PC-9 (cell line): ENCODE measurements around the gene ANO7. TPM values are rescaled to one million over a fixed set of nuclear protein-coding genes. Genes with fewer than 3 reads are reported as not detected.

Experiments
- Bru-seq: library from RNA; stranded (reverse); fragments of 400-500 nt; gene quantifications from one replicate; lab custom pipeline; 2021; lab: Mats Ljungman, UMichigan
- BruChase-seq, 2 experiments: library from RNA; stranded (reverse); fragments of 400-500 nt; gene quantifications; one replicate each; lab custom pipeline; 2021; lab: Mats Ljungman, UMichigan
- BruUV-seq: library from RNA; stranded (reverse); fragments of 400-500 nt; replicated peaks from 2 replicates; lab custom pipeline; 2021; lab: Mats Ljungman, UMichigan
- CTCF ChIA-PET: fragments of 300-600 bp; sonication (Branson Sonifier 250); formaldehyde crosslinking; loops from one replicate; lab custom pipeline; 2022; ENCODE audit warnings: antibody characterized with exemption; lab: Charles Lee
- POLR2A ChIA-PET: fragments of 300-600 bp; sonication (Branson Sonifier 250); formaldehyde crosslinking; loops from one replicate; lab custom pipeline; 2022; ENCODE audit warnings: antibody characterized with exemption; ENCODE audit not compliant: unreplicated experiment; lab: Charles Lee
- DNase-seq, 2 experiments: peaks; one replicate each; pipeline versions ENCODE4 v3.0.0 to v3.0.0-alpha.2; 2015 to 2022; ENCODE audit warnings: mixed read lengths in 1 of 2
- H2AFZ ChIP-seq: fragments of 200-600 bp; sonication (generic); 2 replicates; pipeline ENCODE4 v1.8.1; 2017; ENCODE audit warnings: antibody characterized with exemption
- H3F3A ChIP-seq: fragments of 200-600 bp; sonication (generic); 2 replicates; pipeline ENCODE4 v1.8.1; 2017; ENCODE audit warnings: antibody characterized with exemption, mild to moderate bottlenecking, low read depth; ENCODE audit not compliant: insufficient read depth
- H3K27ac ChIP-seq: fragments of 200-600 bp; sonication (generic); 2 replicates; pipeline ENCODE4 v1.6.1; 2016; ENCODE audit warnings: mixed run types
- H3K27me3 ChIP-seq: fragments of 200-600 bp; sonication (generic); 2 replicates; pipeline ENCODE4 v1.6.1; 2016; ENCODE audit warnings: low read depth, mixed run types; ENCODE audit not compliant: insufficient read depth
- H3K36me3 ChIP-seq: fragments of 200-600 bp; sonication (generic); 2 replicates; pipeline ENCODE4 v1.6.1; 2016; ENCODE audit warnings: low read depth, mixed run types
- H3K4me1 ChIP-seq: fragments of 200-600 bp; sonication (generic); replicated peaks from 2 replicates; pipeline ENCODE4 v1.6.1; 2016; ENCODE audit warnings: mixed run types; ENCODE audit not compliant: insufficient read depth
- H3K4me2 ChIP-seq: fragments of 200-600 bp; sonication (generic); 2 replicates; pipeline ENCODE4 v1.6.1; 2017; ENCODE audit warnings: mixed run types
- H3K4me3 ChIP-seq: fragments of 200-600 bp; sonication (generic); 2 replicates; pipeline ENCODE4 v1.6.1; 2016; ENCODE audit warnings: mixed run types
- H3K79me2 ChIP-seq: fragments of 200-600 bp; sonication (generic); 2 replicates; pipeline ENCODE4 v1.6.1; 2017; ENCODE audit warnings: low read depth, mixed run types
- H3K9me2 ChIP-seq: fragments of 200-600 bp; sonication (generic); 2 replicates; pipeline ENCODE4 v1.8.1; 2017; ENCODE audit warnings: mild to moderate bottlenecking; ENCODE audit not compliant: insufficient read depth
- H3K9me3 ChIP-seq: fragments of 200-600 bp; sonication (generic); 2 replicates; pipeline ENCODE4 v1.8.1; 2016; ENCODE audit warnings: low read depth; ENCODE audit not compliant: insufficient read depth
- H4K20me1 ChIP-seq: fragments of 200-600 bp; sonication (generic); 2 replicates; pipeline ENCODE4 v1.8.1; 2017; ENCODE audit not compliant: insufficient read depth
- EZH2 ChIP-seq: fragments of 200-600 bp; sonication (generic); IDR thresholded peaks from 2 replicates; pipeline ENCODE4 v1.8.0; 2017; ENCODE audit warnings: antibody characterized with exemption, low read depth
- intact Hi-C: fragments of 100-400 bp; cut with micrococcal nuclease; formaldehyde crosslinking; loops from one replicate; pipeline ENCODE4 v1.10.0; 2022; ENCODE audit not compliant: unreplicated experiment
- long read RNA-seq: library from polyadenylated mRNA; stranded (forward); transcript quantifications from one replicate; pipeline ENCODE4 v2.0.0, GENCODE V29; 2022
- total RNA-seq: library from RNA; stranded (reverse); gene quantifications from 2 replicates; pipeline ENCODE4 v1.2.3, GENCODE V29; 2021
- TF ChIP-seq, protein P1 (sequence below): fragments of 200-600 bp; sonication (generic); conservative IDR thresholded peaks from 2 replicates; pipeline ENCODE4 v1.6.1; 2017; ENCODE audit warnings: mixed run types, antibody characterized with exemption, mild to moderate bottlenecking, moderate library complexity

Gene ANO7, protein sequence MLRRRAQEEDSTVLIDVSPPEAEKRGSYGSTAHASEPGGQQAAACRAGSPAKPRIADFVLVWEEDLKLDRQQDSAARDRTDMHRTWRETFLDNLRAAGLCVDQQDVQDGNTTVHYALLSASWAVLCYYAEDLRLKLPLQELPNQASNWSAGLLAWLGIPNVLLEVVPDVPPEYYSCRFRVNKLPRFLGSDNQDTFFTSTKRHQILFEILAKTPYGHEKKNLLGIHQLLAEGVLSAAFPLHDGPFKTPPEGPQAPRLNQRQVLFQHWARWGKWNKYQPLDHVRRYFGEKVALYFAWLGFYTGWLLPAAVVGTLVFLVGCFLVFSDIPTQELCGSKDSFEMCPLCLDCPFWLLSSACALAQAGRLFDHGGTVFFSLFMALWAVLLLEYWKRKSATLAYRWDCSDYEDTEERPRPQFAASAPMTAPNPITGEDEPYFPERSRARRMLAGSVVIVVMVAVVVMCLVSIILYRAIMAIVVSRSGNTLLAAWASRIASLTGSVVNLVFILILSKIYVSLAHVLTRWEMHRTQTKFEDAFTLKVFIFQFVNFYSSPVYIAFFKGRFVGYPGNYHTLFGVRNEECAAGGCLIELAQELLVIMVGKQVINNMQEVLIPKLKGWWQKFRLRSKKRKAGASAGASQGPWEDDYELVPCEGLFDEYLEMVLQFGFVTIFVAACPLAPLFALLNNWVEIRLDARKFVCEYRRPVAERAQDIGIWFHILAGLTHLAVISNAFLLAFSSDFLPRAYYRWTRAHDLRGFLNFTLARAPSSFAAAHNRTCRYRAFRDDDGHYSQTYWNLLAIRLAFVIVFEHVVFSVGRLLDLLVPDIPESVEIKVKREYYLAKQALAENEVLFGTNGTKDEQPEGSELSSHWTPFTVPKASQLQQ
- total RNA-seq (6.5 and 8.5 TPM in 2 replicates), Bru-seq, nascent RNA (percentile 30 among the genes with signal in this experiment), BruChase-seq, experiment 1, labeled RNA remaining after a 2-hour chase (percentile 38 among the genes with signal in this experiment), BruChase-seq, experiment 2, labeled RNA remaining after a 6-hour chase (percentile 31 among the genes with signal in this experiment)
- long read RNA-seq, transcript ANO7-209 (2 exons, 2,196 nt): major isoform, 6 of 13 reads
- long read RNA-seq, partial matches to known transcripts: 2 of 13 reads
- long read RNA-seq, other reads (novel, unspliced or antisense): 5 of 13 reads

DNA sequence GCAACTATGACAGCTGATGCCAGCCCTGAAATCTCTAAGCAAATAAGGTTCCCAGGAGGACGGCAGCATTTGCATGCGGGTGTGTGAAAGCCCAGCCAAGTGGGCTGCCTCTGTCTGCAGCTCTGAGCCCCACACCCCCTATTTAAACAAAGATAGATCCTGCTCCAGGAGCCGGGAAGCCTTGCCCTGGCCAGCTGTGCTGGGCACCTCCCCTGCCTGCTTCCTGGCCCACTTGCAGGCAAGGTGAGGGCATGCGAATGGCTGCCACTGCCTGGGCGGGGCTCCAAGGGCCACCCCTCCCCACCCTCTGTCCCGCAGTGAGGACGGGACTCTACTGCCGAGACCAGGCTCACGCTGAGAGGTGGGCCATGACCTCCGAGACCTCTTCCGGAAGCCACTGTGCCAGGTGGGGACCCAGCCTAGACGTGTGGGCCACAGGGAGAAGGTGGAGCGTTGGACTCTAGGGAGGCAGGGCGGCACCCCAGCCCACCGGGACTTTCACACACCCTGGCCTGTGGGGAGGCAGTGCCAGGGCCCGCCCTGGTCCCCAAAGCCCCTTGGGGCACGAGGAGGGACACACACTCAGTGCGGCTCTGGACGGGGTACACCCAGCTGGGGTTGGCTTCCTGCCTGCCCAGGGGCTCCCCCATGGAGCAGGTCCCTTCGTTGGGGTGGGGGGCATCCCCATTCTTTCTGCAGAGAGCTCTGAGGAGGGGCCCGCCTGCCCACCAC lies at the start of gene ANO7:
TSS of gene ANO7 (plus strand) at position 317 of the 732 bp plus-strand sequence. CDS start 1,387 bp downstream, outside the sequence.
- peaks cover 40% of the 10 kb centered on the region for H3K27me3 ChIP-seq

DNA sequence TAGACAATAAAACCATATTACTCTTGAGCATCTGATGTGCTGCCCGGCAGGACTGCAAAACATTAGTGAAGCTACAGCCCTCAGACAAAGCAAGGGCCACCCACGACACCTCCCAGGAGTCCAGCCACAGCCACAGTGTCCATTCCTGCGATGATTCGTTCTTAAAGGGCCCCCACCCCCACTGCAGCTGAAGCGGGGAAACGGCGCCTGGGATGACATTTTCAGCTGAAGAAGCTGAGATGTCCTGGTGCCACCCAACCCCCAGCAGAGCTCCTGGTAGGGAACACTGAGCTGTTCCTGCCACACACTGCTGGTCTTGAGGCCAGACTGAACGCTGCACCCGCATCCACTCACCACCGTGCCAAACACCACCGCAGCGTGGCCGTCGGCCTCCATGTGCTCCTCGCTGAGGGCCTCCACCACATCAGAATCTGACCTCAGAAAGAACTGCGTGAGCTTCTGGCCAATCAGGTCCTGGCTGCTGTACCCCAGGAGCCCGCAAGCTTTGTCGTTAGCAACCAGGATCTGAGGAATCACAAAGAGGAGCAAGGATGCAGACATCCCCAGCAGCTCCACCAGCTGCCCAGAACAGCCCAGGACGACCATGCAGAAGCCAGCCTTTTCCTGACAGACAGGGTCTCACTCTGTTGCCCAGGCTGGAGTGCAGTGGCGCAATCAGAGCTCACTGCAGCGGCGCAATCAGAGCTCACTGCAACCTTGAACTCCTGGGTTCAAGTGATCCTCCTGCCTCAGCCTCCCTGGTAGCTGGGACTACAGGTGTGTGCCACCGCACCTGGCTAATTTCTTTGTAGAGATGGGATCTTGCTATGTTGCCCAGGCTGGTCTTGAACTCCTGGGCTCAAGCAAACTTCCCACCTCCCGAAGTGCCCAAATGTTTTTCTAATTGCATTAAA lies 48.7 kb upstream of the ANO7 start:
- Histone ChIP-seq H3K79me2 (peaks cover 7% of the 10 kb centered on the region; the same call in 1 of the 2 replicates), H3K36me3 (0 out of 2 replicates have a peak, but pooled peaks cover 11% of the 10 kb centered on the region), H3K4me1 (no peaks in the 10 kb centered on the region), H4K20me1 (no peaks in the 10 kb centered on the region), H3K27me3 (no peaks in the 10 kb centered on the region), H3K4me2 (no peak overlapping the region), H3K9me2 (no peaks in the 10 kb centered on the region), H3K9me3 (no peaks in the 10 kb centered on the region), H2AFZ (no peak overlapping the region), H3K27ac (no peak overlapping the region), H3K4me3 (no peak overlapping the region), H3F3A (no peaks in the 10 kb centered on the region)
- DNase-seq: no peak
- ChIA-PET POLR2A (no interaction called here), CTCF (no interaction called here)
- intact Hi-C loops: no loop called here
- no TSS peak for BruUV-seq
- TF ChIP-seq, protein P1, sequence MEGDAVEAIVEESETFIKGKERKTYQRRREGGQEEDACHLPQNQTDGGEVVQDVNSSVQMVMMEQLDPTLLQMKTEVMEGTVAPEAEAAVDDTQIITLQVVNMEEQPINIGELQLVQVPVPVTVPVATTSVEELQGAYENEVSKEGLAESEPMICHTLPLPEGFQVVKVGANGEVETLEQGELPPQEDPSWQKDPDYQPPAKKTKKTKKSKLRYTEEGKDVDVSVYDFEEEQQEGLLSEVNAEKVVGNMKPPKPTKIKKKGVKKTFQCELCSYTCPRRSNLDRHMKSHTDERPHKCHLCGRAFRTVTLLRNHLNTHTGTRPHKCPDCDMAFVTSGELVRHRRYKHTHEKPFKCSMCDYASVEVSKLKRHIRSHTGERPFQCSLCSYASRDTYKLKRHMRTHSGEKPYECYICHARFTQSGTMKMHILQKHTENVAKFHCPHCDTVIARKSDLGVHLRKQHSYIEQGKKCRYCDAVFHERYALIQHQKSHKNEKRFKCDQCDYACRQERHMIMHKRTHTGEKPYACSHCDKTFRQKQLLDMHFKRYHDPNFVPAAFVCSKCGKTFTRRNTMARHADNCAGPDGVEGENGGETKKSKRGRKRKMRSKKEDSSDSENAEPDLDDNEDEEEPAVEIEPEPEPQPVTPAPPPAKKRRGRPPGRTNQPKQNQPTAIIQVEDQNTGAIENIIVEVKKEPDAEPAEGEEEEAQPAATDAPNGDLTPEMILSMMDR: no peak
- no peak for TF ChIP-seq EZH2

More for the DNA sequence above, at the start of gene ANO7:
- intact Hi-C loops: no loop called here
- H3K4me2 ChIP-seq: no peak within 1 kb of the TSS
- ChIA-PET POLR2A (no interaction called here), CTCF (no interaction called here)
- H3K79me2 ChIP-seq: no peaks in the 10 kb centered on the region
- no peaks in the 10 kb centered on the region for H4K20me1 ChIP-seq
- no peak within 1 kb of the TSS for H3K27ac ChIP-seq
- TF ChIP-seq EZH2: no peak
- TF ChIP-seq, protein P1: no peak
- no peaks in the 10 kb centered on the region for H3K4me1 ChIP-seq
- no peaks in the 10 kb centered on the region for H3K9me3 ChIP-seq
- DNase-seq: peak in 1 of 2 experiments; percentile 56
- no peaks in the 10 kb centered on the region for H3K9me2 ChIP-seq
- no peak within 1 kb of the TSS for H3K4me3 ChIP-seq
- peaks cover 4% of the 10 kb centered on the region; the same call in 1 of the 2 replicates for H3F3A ChIP-seq
- H3K36me3 ChIP-seq: no peaks in the 10 kb centered on the region
- no TSS peak for BruUV-seq
- H2AFZ ChIP-seq: no peak within 1 kb of the TSS
